Smooth muscle cell (in vitro differentiated cells): ENCODE data around the gene RNASE11. TPM values are rescaled to one million over a fixed set of nuclear protein-coding genes. Genes with fewer than 3 reads are reported as not detected.
"Not testable (repeated sequence)": the region's sequence is repeated elsewhere in the genome, so short reads cannot be mapped to it uniquely, and the experiment has no call there.

Source experiments
- DNase-seq: peaks from one replicate; lab custom pipeline; 2025; ENCODE audit not compliant: unreplicated experiment; lab: John Stamatoyannopoulos, UW
- H2AFZ ChIP-seq: fragments of 200-600 bp; sonication (generic); 2 replicates; pipeline ENCODE4 v1.6.0; 2016; ENCODE audit warnings: antibody characterized with exemption, low read depth, mild to moderate bottlenecking
- H3F3A ChIP-seq: fragments of 200-600 bp; sonication (generic); 2 replicates; pipeline ENCODE4 v1.6.0; 2017; ENCODE audit warnings: antibody characterized with exemption, low read depth
- H3K27ac ChIP-seq: fragments of 200-600 bp; sonication (generic); 2 replicates; pipeline ENCODE4 v1.5.1; 2016; ENCODE audit warnings: low read depth, mild to moderate bottlenecking
- H3K27me3 ChIP-seq: fragments of 200-600 bp; sonication (generic); 2 replicates; pipeline ENCODE4 v1.6.1; 2016; ENCODE audit warnings: low read depth, mild to moderate bottlenecking
- H3K36me3 ChIP-seq: fragments of 200-600 bp; sonication (generic); 2 replicates; pipeline ENCODE4 v1.5.1; 2016; ENCODE audit warnings: low read depth
- H3K4me1 ChIP-seq: fragments of 200-600 bp; sonication (generic); 2 replicates; pipeline ENCODE4 v1.5.1; 2016; ENCODE audit warnings: low read depth
- H3K4me2 ChIP-seq: fragments of 200-600 bp; sonication (generic); 2 replicates; pipeline ENCODE4 v1.6.0; 2016; ENCODE audit warnings: mild to moderate bottlenecking
- H3K4me3 ChIP-seq: fragments of 200-600 bp; sonication (generic); 2 replicates; pipeline ENCODE4 v1.5.1; 2016; ENCODE audit warnings: mild to moderate bottlenecking
- H3K79me2 ChIP-seq: fragments of 200-600 bp; sonication (generic); 2 replicates; pipeline ENCODE4 v1.6.0; 2016; ENCODE audit warnings: low read depth, mild to moderate bottlenecking
- H3K9ac ChIP-seq: fragments of 200-600 bp; sonication (generic); 2 replicates; pipeline ENCODE4 v1.6.0; 2016; ENCODE audit warnings: low read depth
- H3K9me3 ChIP-seq: fragments of 200-600 bp; sonication (generic); replicated peaks from 2 replicates; pipeline ENCODE4 v1.5.1; 2016; ENCODE audit warnings: low read depth
- H4K20me1 ChIP-seq: fragments of 200-600 bp; sonication (generic); 2 replicates; pipeline ENCODE4 v1.6.0; 2016; ENCODE audit warnings: low read depth
- CTCF ChIP-seq: fragments of 200-600 bp; sonication (generic); IDR thresholded peaks from 2 replicates; pipeline ENCODE4 v1.5.1; 2017; ENCODE audit warnings: borderline replicate concordance, mild to moderate bottlenecking, antibody characterized with exemption; ENCODE audit not compliant: insufficient read depth, poor library complexity, severe bottlenecking
- WGBS: methylation state at CpG from one replicate; pipeline ENCODE4 v1.1.7; 2016; ENCODE audit warnings: low lambda C conversion rate; 5-methylcytosine and 5-hydroxymethylcytosine counted together
- polyA plus RNA-seq: library from polyadenylated mRNA; unstranded; fragments of >200 nt; fragmentation: Nextera tagmentation; extraction: Ambion mirVana; gene quantifications from 2 replicates; pipeline ENCODE4 v1.2.1, GENCODE V29; 2016
- total RNA-seq: library from RNA; depleted of rRNA; stranded (reverse); fragments of >200 nt; gene quantifications from 2 replicates; pipeline ENCODE4 v1.2.3, GENCODE V29; 2014

RNASE11 gene
- total and polyA plus RNA-seq, 2 experiments from 2014 or later, result not detected

DNA sequence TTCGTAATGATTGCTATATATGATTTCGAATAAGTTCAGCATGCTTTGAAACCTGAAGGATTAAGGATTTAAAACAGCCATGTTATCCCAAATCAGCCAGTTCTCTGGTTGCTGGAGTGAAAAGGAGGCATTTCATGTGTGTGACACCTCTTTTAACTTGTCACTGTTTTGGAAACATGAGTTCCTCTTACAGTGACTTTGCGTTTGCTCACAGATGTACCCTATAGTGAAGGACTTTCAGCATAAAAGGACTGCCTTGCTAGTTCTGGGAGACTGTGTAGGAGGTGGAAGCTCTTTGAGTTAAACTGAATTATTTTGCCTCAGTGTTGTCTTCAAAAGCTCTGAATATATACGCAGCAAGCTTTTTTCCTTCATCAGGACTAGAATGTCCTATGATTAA is 7.6 kb downstream of the RNASE11 start:
- Histone ChIP-seq H3K27me3 (no peaks in the 10 kb centered on the region), H2AFZ (no peak overlapping the region), H3K27ac (no peak overlapping the region), H3K4me1 (peaks cover 13% of the 10 kb centered on the region), H3K79me2 (no peaks in the 10 kb centered on the region), H3K9ac (no peak overlapping the region), H3K36me3 (no peaks in the 10 kb centered on the region), H4K20me1 (no peaks in the 10 kb centered on the region), H3F3A (no peaks in the 10 kb centered on the region), H3K4me3 (no peak overlapping the region), H3K4me2 (no peak overlapping the region), H3K9me3 (no peaks in the 10 kb centered on the region)
- 84% methylated on average over 4 of the region's 4 CpGs for WGBS
- no peak for TF ChIP-seq CTCF
- no peak for DNase-seq

DNA sequence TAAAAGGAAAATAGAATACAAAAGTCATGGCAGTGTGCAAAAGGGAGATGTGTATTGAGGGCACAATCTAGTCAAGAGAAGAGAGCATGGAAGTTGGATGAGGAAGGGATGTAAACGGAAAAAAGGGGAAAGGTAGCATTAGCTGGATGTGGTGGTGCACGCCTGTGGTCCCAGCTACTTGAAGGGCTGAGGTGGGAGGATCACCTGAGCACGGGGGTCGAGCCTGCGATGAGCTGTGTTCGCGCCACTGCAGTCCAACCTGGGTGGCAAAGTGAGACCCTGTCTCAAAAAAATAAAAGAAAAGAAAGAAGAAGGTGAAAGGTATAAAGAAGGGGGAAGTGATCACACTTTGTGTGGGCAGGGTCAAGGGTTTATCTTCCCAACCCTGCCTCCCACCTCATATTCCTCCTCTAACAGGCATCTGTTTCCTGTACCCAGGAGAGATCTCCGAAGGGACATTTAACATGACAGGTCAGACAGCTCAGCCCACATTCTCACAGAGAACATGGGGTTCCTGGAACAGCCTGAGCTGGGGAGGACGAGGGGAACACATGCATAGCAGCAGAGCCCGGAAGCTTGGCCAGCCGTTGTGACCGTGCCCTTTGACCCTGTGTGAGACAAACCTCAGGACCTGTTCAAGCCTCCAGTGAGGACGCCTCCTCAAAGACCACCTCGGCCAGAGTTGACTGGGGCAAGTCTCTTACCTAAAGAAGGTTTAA is 8.9 kb downstream of the RNASE11 start:
- H3K79me2 ChIP-seq, result no peaks in the 10 kb centered on the region
- TF ChIP-seq CTCF, result no peak
- peaks cover 13% of the 10 kb centered on the region for H3K4me1 ChIP-seq
- no peak overlapping the region for H2AFZ ChIP-seq
- no peak overlapping the region for H3K27ac ChIP-seq
- no peaks in the 10 kb centered on the region for H3K36me3 ChIP-seq
- no peaks in the 10 kb centered on the region for H3K27me3 ChIP-seq
- no peaks in the 10 kb centered on the region for H3K9me3 ChIP-seq
- no peak overlapping the region for H3K4me2 ChIP-seq
- WGBS, result 85% methylated on average over 14 of the region's 14 CpGs
- H3K4me3 ChIP-seq, result no peak overlapping the region
- H3K9ac ChIP-seq, result no peak overlapping the region
- DNase-seq, result no peak
- no peaks in the 10 kb centered on the region for H4K20me1 ChIP-seq
- H3F3A ChIP-seq, result no peaks in the 10 kb centered on the region

- Histone ChIP-seq H3K9me3 (no peaks in the 10 kb centered on the region), H3K4me3 (no peak overlapping the region), H3K4me1 (peaks cover 13% of the 10 kb centered on the region), H3K36me3 (no peaks in the 10 kb centered on the region), H3K27me3 (no peaks in the 10 kb centered on the region), H3K79me2 (no peaks in the 10 kb centered on the region), H3K9ac (no peak overlapping the region), H4K20me1 (no peaks in the 10 kb centered on the region), H3K27ac (no peak overlapping the region), H3F3A (no peaks in the 10 kb centered on the region), H2AFZ (no peak overlapping the region), H3K4me2 (no peak overlapping the region)
- no peak for TF ChIP-seq CTCF
- no peak for DNase-seq
- WGBS, result 53% methylated on average over 3 of the region's 3 CpGs
These were observed 9.5 kb downstream of the RNASE11 start for GRCh38 chr14:20578325-20578724.

- H3K36me3 ChIP-seq, H3K27me3 ChIP-seq, DNase-seq, H3K4me2 ChIP-seq, H3K9me3 ChIP-seq, H4K20me1 ChIP-seq, H3K27ac ChIP-seq, H3F3A ChIP-seq, H3K4me3 ChIP-seq, H3K79me2 ChIP-seq, H3K9ac ChIP-seq, H2AFZ ChIP-seq, H3K4me1 ChIP-seq: not testable (repeated sequence)
- 42% methylated on average over 4 of the region's 4 CpGs for whole genome bisulfite sequencing
These were observed 15.3 kb downstream of the RNASE11 start for GRCh38 chr14:20572382-20572990.

GRCh38 chr14:20570720-20571119 is 17.1 kb downstream of the RNASE11 start:
- H3K36me3 ChIP-seq, H4K20me1 ChIP-seq, H3K4me1 ChIP-seq, H3F3A ChIP-seq, H2AFZ ChIP-seq, H3K27me3 ChIP-seq, H3K4me3 ChIP-seq, DNase-seq, H3K79me2 ChIP-seq, H3K9me3 ChIP-seq, H3K27ac ChIP-seq, H3K9ac ChIP-seq, H3K4me2 ChIP-seq: not testable (repeated sequence)
- 85% methylated on average over 1 of the region's 1 CpG for WGBS

- not testable (repeated sequence) for H3K9ac ChIP-seq, H3K27me3 ChIP-seq, H3K79me2 ChIP-seq, H2AFZ ChIP-seq, H4K20me1 ChIP-seq, H3K4me1 ChIP-seq, H3K27ac ChIP-seq, H3K4me3 ChIP-seq, H3K9me3 ChIP-seq, DNase-seq, H3F3A ChIP-seq, H3K36me3 ChIP-seq, H3K4me2 ChIP-seq
- 85% methylated on average over 2 of the region's 2 CpGs for WGBS
These were observed 17.9 kb downstream of the RNASE11 start for GRCh38 chr14:20569865-20570264.
